Ectodermal cell (in vitro differentiated cells): Measurements from ENCODE around the gene VSIG10L. TPM values are rescaled to one million over a fixed set of nuclear protein-coding genes. Genes with fewer than 3 reads are reported as not detected.

Source experiments
- H3K27ac ChIP-seq: 2 replicates; pipeline ENCODE4 v1.7.0; 2013; ENCODE audit warnings: mild to moderate bottlenecking, low read depth, low read length; ENCODE audit not compliant: insufficient read depth, poor library complexity, severe bottlenecking
- H3K27me3 ChIP-seq: 2 replicates; pipeline ENCODE4 v1.7.0; 2013; ENCODE audit warnings: mild to moderate bottlenecking, low read length; ENCODE audit not compliant: insufficient read depth, control insufficient read depth, poor library complexity, severe bottlenecking
- H3K36me3 ChIP-seq: one replicate; pipeline ENCODE4 v1.7.0; 2013; ENCODE audit warnings: low read length; ENCODE audit not compliant: control insufficient read depth, insufficient read depth
- H3K4me1 ChIP-seq: one replicate; pipeline ENCODE4 v1.7.0; 2013; ENCODE audit warnings: low read length; ENCODE audit not compliant: control insufficient read depth, insufficient read depth
- H3K4me3 ChIP-seq: 2 replicates; pipeline ENCODE4 v1.7.0; 2013; ENCODE audit warnings: low read depth, low read length, control low read depth; ENCODE audit not compliant: insufficient read depth
- H3K9me3 ChIP-seq: 2 replicates; pipeline ENCODE4 v1.7.0; 2013; ENCODE audit warnings: mild to moderate bottlenecking, low read length, moderate library complexity; ENCODE audit not compliant: control insufficient read depth
- WGBS, 2 experiments: methylation state at CpG; one replicate each; pipeline ENCODE4 v1.1.7; 2013; ENCODE audit warnings: missing lambda C conversion rate in 2 of 2; 5-methylcytosine and 5-hydroxymethylcytosine counted together
- polyA plus RNA-seq, 4 experiments: library from polyadenylated mRNA; stranded (reverse); fragments of 50-300 nt; gene quantifications; one replicate each; pipeline ENCODE4 v1.2.3, GENCODE V29; 2013

The VSIG10L gene
- polyA plus RNA-seq (2013, experiment 1 of 4), result 10.4 TPM
- polyA plus RNA-seq (2013, experiment 2 of 4), result 10.0 TPM
- 9.6 TPM for polyA plus RNA-seq (2013, experiment 3 of 4)
- 11.3 TPM for polyA plus RNA-seq (2013, experiment 4 of 4)

DNA sequence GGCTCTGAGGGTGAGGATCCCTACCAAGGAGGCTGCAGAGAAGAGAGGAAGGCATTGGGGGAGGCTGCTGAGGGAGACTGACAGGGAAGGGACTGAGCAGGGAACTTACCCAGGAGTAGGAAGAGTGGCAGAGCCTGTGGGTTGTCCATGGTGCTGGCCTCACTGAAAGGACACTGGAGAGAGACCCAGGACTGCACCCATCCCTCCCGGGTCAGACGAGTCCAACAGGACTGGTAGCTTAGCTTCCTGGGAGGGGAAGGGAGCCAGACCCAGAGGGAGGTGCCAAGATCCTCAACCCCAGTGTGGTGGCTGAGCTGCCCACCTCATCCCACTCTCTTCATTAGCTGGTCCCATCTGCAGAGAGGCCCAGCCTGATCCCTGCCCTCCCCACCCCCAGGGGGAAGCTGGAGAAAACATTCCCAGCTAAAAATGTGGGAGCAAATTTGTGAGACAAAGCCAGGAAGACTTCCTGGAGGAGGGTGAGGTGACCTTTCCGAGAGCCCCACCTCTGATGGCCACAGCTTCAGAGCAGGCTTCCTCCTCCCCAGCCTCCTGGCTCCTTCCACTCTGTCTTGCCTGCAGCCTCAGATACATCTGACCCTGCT lies at the start of gene VSIG10L:
Gene VSIG10L, minus strand, starts transcription at position 164 of the 605 bp plus-strand sequence. Its CDS starts 15 bp downstream, at position 149.
- WGBS, 2 experiments, result 75 to 80% methylated on average over 3 of the region's 3 CpGs
- H3K36me3 ChIP-seq, result no peaks in the 10 kb centered on the region
- no peaks in the 10 kb centered on the region for H3K4me1 ChIP-seq
- H3K27ac ChIP-seq, result no peak within 1 kb of the TSS
- H3K9me3 ChIP-seq, result no peaks in the 10 kb centered on the region
- peaks cover 24% of the 10 kb centered on the region for H3K27me3 ChIP-seq
- no peak within 1 kb of the TSS for H3K4me3 ChIP-seq

DNA sequence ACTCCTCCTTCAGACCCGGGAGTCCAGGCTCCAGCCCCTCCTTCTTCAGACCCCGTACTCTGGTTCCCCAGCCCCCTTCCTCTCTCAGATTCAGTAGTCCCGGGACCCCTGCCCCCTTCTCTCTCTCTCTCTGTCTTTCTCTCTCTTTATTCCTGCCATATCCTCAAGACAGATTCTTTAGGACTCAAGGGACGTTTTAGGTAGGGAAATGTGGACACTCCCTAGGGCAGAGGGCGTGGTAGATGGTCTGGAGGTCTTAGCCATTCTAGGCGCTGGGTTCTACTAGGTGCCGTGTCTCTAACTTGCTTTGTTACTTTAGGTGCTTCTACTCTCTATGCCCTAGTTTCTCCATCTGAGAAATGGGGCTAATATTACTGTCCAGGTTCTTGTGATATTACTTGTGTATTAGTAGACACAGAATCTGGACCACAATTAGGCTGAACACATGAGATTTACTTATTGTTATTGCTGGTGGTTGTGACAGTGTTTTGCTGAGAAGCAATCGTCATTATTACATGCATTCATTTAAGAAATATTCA lies 49.2 kb upstream of the VSIG10L start:
- H3K27ac ChIP-seq, result no peak overlapping the region
- WGBS, 2 experiments, result 81 to 83% methylated on average over 7 to 8 of the region's 8 CpGs
- no peaks in the 10 kb centered on the region for H3K36me3 ChIP-seq
- no peak overlapping the region for H3K4me3 ChIP-seq
- no peaks in the 10 kb centered on the region for H3K27me3 ChIP-seq
- peaks cover 28% of the 10 kb centered on the region for H3K4me1 ChIP-seq
- H3K9me3 ChIP-seq, result no peaks in the 10 kb centered on the region

DNA sequence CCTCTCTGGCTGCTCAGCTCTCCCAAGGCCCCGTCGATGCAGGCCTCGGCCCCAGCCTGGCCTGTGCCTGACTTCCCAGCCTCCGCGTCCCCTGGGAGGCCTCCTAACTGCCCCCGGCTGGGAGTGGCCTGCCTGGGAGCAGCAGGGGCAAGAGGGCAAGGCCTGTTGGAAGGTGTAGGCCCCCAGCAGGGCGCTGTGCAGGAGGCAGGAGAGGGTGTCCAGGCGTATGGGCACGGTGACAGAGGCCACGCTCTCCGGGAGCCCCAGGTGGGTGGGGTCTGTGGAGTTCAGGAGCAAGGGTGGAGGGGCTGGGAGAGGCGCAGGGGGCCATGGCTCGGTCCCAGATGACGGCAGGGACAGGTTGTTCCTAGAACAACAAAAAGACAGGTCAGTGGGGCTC lies 47.2 kb upstream of the VSIG10L start:
- WGBS, 2 experiments, result 92% methylated on average over 14 of the region's 14 CpGs
- Histone ChIP-seq H3K9me3 (no peaks in the 10 kb centered on the region), H3K27me3 (no peaks in the 10 kb centered on the region), H3K36me3 (no peaks in the 10 kb centered on the region), H3K4me1 (peaks cover 25% of the 10 kb centered on the region), H3K4me3 (no peak overlapping the region), H3K27ac (no peak overlapping the region)

DNA sequence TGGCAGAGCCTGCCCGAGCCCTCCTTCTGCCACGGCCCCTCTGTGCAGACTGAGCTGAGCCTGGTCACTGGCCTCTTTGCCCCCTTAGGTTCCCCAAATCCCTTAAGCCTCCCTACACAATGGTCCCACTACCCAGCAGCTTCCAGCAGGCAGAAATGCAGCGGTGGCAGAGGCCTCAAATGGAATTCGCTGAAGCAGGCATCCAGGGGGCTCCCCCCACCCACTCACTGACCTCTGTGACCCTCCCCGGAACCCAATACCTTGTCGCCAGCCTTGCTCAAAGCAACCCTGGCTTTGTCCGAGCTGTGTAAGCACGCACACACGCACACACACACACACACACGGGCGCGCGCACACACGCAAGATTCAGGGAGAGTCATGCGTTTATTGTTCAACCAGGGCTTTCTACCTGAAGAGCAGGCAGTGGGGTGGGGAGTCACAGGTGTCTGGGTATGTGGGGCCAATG lies 46.0 kb upstream of the VSIG10L start, which contains the start of gene LIM2:
Gene LIM2, minus strand, starts transcription at position 51 of the 466 bp plus-strand sequence. CDS start 531 bp downstream, outside the sequence.
- Histone ChIP-seq H3K4me1 (peaks cover 21% of the 10 kb centered on the region), H3K27me3 (no peaks in the 10 kb centered on the region), H3K9me3 (no peaks in the 10 kb centered on the region), H3K27ac (no peak within 1 kb of the TSS), H3K4me3 (no peak within 1 kb of the TSS), H3K36me3 (no peaks in the 10 kb centered on the region)
- WGBS, 2 experiments, result 84 to 86% methylated on average over 15 of the region's 15 CpGs

DNA sequence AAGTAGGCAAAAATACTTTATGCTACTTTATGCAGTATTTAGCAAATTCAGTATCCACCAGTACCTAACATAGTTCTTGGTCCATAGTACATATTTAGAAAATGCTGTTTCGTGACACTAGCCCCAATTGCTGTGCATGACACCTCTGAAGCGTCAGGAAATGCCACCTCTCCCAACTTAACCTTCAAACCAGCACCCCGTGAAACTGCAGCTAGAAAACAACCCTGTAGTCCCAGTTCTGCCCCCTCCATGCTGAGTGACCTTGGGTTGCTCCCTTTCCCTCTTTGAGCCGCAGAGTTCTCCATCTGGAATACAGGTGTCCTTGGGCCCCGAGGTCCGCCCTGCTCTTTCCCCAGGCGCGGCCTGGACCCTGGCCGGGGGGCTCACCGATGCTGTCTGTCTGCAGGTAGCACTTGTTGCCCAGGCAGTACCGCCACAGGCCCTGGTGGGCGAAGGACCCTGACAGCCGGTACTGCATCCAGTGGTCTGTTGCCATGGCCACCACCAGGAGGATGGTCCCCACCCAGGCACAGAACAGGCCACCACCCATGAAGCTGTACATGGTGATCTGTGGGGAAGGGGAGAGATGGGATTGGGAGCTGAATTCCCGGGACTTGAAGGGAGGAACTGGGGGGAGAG lies 45.1 kb upstream of the VSIG10L start:
- Histone ChIP-seq H3K4me1 (peaks cover 21% of the 10 kb centered on the region), H3K27ac (no peak overlapping the region), H3K4me3 (no peak overlapping the region), H3K9me3 (peaks cover under 1% of the 10 kb centered on the region), H3K27me3 (no peaks in the 10 kb centered on the region), H3K36me3 (no peaks in the 10 kb centered on the region)
- WGBS, 2 experiments, result 94 to 95% methylated on average over 14 of the region's 14 CpGs

DNA sequence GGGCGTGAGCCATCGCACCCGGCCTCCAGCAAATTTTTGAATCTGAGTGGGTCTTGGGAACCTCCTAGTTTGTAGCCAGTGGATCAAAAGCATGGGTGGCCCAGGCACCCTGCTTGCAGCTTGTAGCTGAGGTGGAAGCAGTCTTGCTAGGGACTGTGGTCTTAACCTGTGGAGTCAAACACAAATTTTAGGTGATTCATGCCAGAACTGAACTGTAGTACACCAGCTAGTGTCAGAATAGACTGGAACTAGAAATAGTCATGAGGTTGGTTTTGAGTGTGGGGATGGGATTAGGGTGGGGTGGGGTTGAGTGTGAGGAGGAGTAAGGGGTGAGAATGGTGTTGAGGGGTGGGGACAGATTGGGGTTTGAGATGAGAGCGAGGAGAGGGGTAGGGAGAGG lies 40.1 kb upstream of the VSIG10L start:
- H3K9me3 ChIP-seq, result peaks cover 2% of the 10 kb centered on the region
- no peak overlapping the region for H3K4me3 ChIP-seq
- WGBS, 2 experiments, result 88 to 96% methylated on average over 4 of the region's 4 CpGs
- no peaks in the 10 kb centered on the region for H3K27me3 ChIP-seq
- H3K4me1 ChIP-seq, result peaks cover 2% of the 10 kb centered on the region
- H3K27ac ChIP-seq, result no peak overlapping the region
- H3K36me3 ChIP-seq, result no peaks in the 10 kb centered on the region

DNA sequence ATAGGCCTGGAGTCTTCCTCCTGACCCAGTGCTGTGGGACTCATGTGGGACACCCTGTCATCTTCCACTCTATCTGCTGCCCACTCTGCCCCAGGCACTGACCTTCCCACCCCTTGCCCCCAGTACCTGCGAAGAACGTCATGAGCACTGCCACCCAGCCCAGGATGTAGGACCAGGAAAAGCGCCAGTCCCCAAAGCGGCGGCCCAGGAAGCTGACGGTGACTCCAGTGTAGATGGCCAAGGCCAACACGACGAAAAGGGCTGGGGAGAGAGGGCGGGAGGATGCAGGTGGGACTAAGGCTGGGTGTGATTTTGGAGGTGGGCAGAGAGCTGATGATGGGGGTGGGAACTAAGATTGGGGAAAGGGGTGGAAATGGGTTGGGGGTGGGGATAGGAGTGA lies 38.4 kb upstream of the VSIG10L start:
- no peak overlapping the region for H3K27ac ChIP-seq
- WGBS, 2 experiments, result 93 to 94% methylated on average over 9 of the region's 9 CpGs

DNA sequence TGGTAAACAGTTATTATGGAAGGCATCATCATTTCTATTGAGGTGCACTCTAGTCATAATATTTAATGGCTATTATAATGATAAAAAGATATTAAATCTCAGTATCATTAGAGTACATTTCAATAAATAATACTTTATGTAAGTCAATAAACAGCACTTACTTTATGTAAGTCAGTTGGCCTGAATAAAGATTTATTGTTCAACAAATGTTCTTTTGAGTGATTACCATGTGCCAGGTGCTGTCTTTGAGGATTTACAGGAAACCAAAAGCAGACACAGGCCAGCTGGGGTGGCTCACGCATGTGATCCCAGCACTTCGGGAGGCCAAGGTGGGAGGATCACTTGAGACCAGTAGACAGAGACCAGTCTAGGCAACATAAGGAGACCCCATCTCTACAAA lies 35.5 kb upstream of the VSIG10L start:
- H3K27me3 ChIP-seq, result no peaks in the 10 kb centered on the region
- H3K36me3 ChIP-seq, result no peaks in the 10 kb centered on the region
- peaks cover 2% of the 10 kb centered on the region for H3K9me3 ChIP-seq
- H3K27ac ChIP-seq, result no peak overlapping the region
- no peaks in the 10 kb centered on the region for H3K4me1 ChIP-seq
- no peak overlapping the region for H3K4me3 ChIP-seq
- 90 to 98% methylated on average over 2 of the region's 2 CpGs for WGBS, 2 experiments

More for the DNA sequence above, 38.4 kb upstream of the VSIG10L start:
- Histone ChIP-seq H3K36me3 (no peaks in the 10 kb centered on the region), H3K27me3 (no peaks in the 10 kb centered on the region), H3K4me3 (no peak overlapping the region), H3K4me1 (no peaks in the 10 kb centered on the region), H3K9me3 (peaks cover 2% of the 10 kb centered on the region)

DNA sequence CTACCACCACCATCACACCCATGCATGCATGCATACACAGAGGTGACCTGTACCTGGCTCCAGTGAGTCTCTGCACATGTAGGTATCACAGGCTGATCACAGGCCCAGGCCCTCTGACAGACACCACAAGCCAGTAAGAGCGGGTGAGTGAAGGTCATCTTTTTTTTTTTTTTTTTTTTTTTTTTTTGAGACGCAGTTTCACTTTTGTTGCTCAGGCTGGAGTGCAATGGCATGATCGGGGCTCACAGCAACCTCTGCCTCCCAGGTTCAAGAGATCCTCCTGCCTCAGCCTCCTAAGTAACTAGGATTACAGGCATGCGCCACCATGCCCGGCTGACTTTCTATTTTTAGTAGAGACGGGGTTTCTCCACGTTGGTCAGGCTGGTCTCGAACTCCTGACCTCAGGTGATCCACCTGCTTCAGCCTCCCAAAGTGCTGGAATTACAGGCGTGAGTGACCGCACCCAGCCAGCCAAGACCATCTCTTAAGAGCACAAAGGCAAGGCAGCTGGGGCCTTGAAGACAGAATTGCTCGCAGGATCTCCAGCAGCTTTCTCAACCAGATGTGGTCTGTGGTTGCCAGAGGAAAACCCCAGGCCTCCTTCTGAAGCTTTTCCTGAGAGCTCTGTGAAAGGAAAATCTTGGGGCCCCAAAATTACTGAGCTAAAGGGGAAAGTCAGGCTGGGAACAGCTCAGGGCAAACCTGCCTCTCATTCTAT lies 33.7 kb upstream of the VSIG10L start:
- no peaks in the 10 kb centered on the region for H3K27me3 ChIP-seq
- H3K4me1 ChIP-seq, result no peaks in the 10 kb centered on the region
- no peaks in the 10 kb centered on the region for H3K36me3 ChIP-seq
- WGBS, 2 experiments, result 81 to 82% methylated on average over 11 of the region's 11 CpGs
- no peak overlapping the region for H3K27ac ChIP-seq
- H3K4me3 ChIP-seq, result no peak overlapping the region
- no peaks in the 10 kb centered on the region for H3K9me3 ChIP-seq
